ENCODE results near the gene E2F8.

GRCh38 chr11:19228968-19229367 lies 11.8 kb downstream of the E2F8 start:
- TF ChIP-seq CTCF (IDR thresholded peaks at IDR 0.05) = no peak
- TF ChIP-seq EZH2 (IDR thresholded peaks at IDR 0.05; ENCODE audit: borderline replicate concordance, insufficient read depth, low read depth, low read length, poor library complexity, severe bottlenecking) = no peak

All from B cell (primary cell).